OCI-LY7 (cell line): ENCODE measurements around the gene CCDC148.

Experiments
- CTCF ChIP-seq: fragments of 200-600 bp; sonication (generic); conservative IDR thresholded peaks from 2 replicates; pipeline ENCODE4 v1.5.1; 2014; ENCODE audit warnings: mild to moderate bottlenecking, antibody characterized with exemption, low read length, moderate library complexity, mixed read lengths
- EZH2phosphoT487 ChIP-seq: fragments of 200-600 bp; sonication (generic); IDR thresholded peaks from 2 replicates; pipeline ENCODE4 v1.6.1; 2018; ENCODE audit warnings: low read depth, borderline replicate concordance, mild to moderate bottlenecking, mixed run types, antibody characterized with exemption, low read length, moderate library complexity, mixed read lengths

- TF ChIP-seq CTCF (no peak), EZH2phosphoT487 (no peak)
Measured at GRCh38 chr2:158413581-158413980, 43.0 kb downstream of the CCDC148 start.
